ENCODE results near the gene SNX4. TPM values are rescaled to one million over a fixed set of nuclear protein-coding genes. Genes with fewer than 3 reads are reported as not detected.
"Not testable (repeated sequence)": the region's sequence is repeated elsewhere in the genome, so short reads cannot be mapped to it uniquely, and the experiment has no call there.

The SNX4 gene
- 70.2 TPM for polyA plus RNA-seq
- long read RNA-seq, donor 1, transcript SNX4-201 (14 exons, 2,513 nt) = major isoform, 17 of 17 reads
- long read RNA-seq, donor 1, partial matches to known transcripts = 0 of 17 reads
- long read RNA-seq, donor 1, other reads (novel, unspliced or antisense) = 0 of 17 reads
- long read RNA-seq, donor 2, transcript SNX4-201 (14 exons, 2,513 nt) = major isoform, 19 of 25 reads
- long read RNA-seq, donor 2, partial matches to known transcripts = 6 of 25 reads
- long read RNA-seq, donor 2, other reads (novel, unspliced or antisense) = 0 of 25 reads
- long read RNA-seq, donor 3 = 0 reads
- long read RNA-seq, donor 4, partial matches to known transcripts = 0 of 2 reads
- long read RNA-seq, donor 4, other reads (novel, unspliced or antisense) = 0 of 2 reads
- long read RNA-seq, donor 5, transcript SNX4-201 (14 exons, 2,513 nt) = major isoform, 9 of 19 reads
- long read RNA-seq, donor 5, partial matches to known transcripts = 10 of 19 reads
- long read RNA-seq, donor 5, other reads (novel, unspliced or antisense) = 0 of 19 reads
- long read RNA-seq, donor 6, transcript SNX4-201 (14 exons, 2,513 nt) = major isoform, 21 of 33 reads
- long read RNA-seq, donor 6, partial matches to known transcripts = 11 of 33 reads
- long read RNA-seq, donor 6, other reads (novel, unspliced or antisense) = 0 of 33 reads
- long read RNA-seq, donor 7, transcript SNX4-201 (14 exons, 2,513 nt) = major isoform, 7 of 7 reads
- long read RNA-seq, donor 7, partial matches to known transcripts = 0 of 7 reads
- long read RNA-seq, donor 7, other reads (novel, unspliced or antisense) = 0 of 7 reads
- long read RNA-seq, donor 8, transcript SNX4-201 (14 exons, 2,513 nt) = major isoform, 24 of 35 reads
- long read RNA-seq, donor 8, partial matches to known transcripts = 11 of 35 reads
- long read RNA-seq, donor 8, other reads (novel, unspliced or antisense) = 0 of 35 reads
- long read RNA-seq, donor 9, transcript SNX4-201 (14 exons, 2,513 nt) = major isoform, 25 of 42 reads
- long read RNA-seq, donor 9, partial matches to known transcripts = 17 of 42 reads
- long read RNA-seq, donor 9, other reads (novel, unspliced or antisense) = 0 of 42 reads
- long read RNA-seq, donor 10, transcript SNX4-201 (14 exons, 2,513 nt) = major isoform, 28 of 28 reads
- long read RNA-seq, donor 10, partial matches to known transcripts = 0 of 28 reads
- long read RNA-seq, donor 10, other reads (novel, unspliced or antisense) = 0 of 28 reads
- long read RNA-seq, donor 11, transcript SNX4-201 (14 exons, 2,513 nt) = major isoform, 21 of 21 reads
- long read RNA-seq, donor 11, partial matches to known transcripts = 0 of 21 reads
- long read RNA-seq, donor 11, other reads (novel, unspliced or antisense) = 0 of 21 reads

DNA sequence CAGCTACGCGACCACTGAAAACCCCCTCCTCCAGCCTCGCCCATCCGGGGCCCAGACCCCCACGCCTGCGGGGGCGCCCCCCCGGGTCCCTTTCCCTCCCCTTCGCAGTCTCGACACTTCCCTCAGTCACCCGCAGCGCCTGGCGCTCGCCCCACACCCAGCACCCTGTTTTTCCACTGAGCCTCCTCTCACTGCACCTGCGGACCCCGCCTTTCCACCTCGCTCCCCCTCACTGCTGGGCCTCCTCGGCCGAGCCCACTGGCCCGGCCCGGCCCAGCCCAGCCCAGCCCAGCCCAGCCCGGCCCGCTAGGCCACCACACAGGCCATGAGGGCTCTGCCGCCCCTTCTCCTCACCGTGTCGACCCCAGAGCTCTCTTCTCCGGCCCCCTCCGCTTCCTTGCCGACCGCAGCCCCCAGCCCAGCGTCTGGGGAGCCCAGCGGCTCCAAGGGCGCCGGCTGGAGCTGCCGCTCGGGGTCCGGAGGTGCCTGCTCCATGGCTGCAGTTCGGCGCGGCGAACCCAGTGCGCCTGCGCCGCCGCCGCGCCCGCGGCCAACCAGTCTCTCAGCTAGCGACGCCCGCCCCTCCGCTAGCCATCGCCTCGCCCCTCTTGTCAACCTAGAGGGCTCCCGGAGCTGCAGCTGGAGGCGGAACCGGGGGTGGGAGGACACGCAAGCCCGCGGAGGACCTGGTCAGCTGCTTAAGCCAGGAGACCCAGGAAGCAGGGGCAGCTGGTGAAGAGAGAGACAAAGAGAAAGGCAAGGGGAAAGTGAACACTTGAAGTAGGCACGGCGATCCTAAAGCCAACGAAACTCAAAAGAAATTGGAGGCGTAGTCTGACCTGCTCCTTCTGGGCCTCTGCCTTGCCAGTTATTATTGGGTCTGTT lies at the start of gene SNX4:
SNX4 (minus strand) TSS at position 525 of the 885 bp plus-strand sequence; CDS start at position 495, 30 bp downstream.
- Histone ChIP-seq H3K4me3 (ENCODE audit: low read length) (peak within 1 kb of the TSS; percentile 77), H3K4me1 (ENCODE audit: control insufficient read depth, insufficient read depth, low read length) (peaks cover 16% of the 10 kb centered on the region), H3K27ac (ENCODE audit: low read length) (peak within 1 kb of the TSS; percentile 97), H3K36me3 (ENCODE audit: control insufficient read depth, insufficient read depth, low read length) (peaks cover 17% of the 10 kb centered on the region), H3K9me3 (ENCODE audit: control insufficient read depth, low read depth, low read length) (no peaks in the 10 kb centered on the region), H3K27me3 (ENCODE audit: control insufficient read depth, insufficient read depth, low read length) (no peaks in the 10 kb centered on the region)
- WGBS (ENCODE audit: insufficient coverage, low lambda C conversion rate) = 0% methylated on average over 4 of the region's 65 CpGs
- DNase-seq = peak; percentile 92 to 97

DNA sequence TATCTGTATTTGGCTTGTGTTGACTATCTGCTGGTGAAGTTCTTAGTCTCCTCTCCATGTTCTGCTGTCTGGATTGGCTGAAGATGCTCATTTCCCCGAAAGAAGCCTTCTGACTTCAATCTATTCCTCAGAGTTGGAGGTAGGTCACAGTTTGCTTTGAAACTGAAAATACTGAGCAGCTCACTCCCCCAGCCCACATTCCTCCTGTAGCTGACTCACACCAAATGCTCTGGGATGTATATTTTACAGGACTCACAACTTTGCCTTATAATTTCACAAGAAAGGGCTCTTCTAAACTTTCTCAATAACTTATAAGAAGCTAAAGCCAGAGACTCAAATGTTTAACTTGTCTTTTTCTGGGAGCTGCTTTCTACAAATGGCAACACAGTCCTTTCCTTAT lies 36.3 kb upstream of the SNX4 start:
- Histone ChIP-seq H3K4me1 (ENCODE audit: control insufficient read depth, insufficient read depth, low read length) (no peaks in the 10 kb centered on the region), H3K27me3 (ENCODE audit: control insufficient read depth, insufficient read depth, low read length) (no peaks in the 10 kb centered on the region), H3K36me3 (ENCODE audit: control insufficient read depth, insufficient read depth, low read length) (peaks cover 49% of the 10 kb centered on the region), H3K4me3 (ENCODE audit: low read length) (no peak overlapping the region), H3K9me3 (ENCODE audit: control insufficient read depth, low read depth, low read length) (no peaks in the 10 kb centered on the region), H3K27ac (ENCODE audit: low read length) (no peak overlapping the region)
- no CpG with 5 or more reads among the region's 1 CpG for WGBS (ENCODE audit: insufficient coverage, low lambda C conversion rate)
- no peak for DNase-seq

DNA sequence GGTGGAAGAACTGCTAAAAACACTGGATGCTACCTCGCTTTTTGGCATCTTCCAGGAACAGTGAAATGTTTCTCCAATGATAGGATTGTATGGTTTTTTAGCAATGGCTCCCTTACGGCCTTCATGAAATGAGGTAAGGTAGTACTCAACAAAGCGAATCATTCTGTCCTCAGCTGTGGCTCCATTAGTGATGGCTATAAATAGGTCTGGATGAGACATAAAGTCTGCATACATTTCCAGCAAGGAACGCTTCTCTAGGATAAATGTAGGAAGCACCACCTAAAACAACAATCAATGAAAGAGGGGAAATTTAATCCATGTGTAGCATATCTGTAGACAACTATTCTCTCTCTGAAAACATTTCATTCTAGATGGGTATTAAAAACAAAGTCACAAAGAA lies 32.4 kb upstream of the SNX4 start:
- Histone ChIP-seq H3K27me3 (ENCODE audit: control insufficient read depth, insufficient read depth, low read length) (no peaks in the 10 kb centered on the region), H3K4me3 (ENCODE audit: low read length) (no peak overlapping the region), H3K9me3 (ENCODE audit: control insufficient read depth, low read depth, low read length) (no peaks in the 10 kb centered on the region), H3K27ac (ENCODE audit: low read length) (no peak overlapping the region), H3K36me3 (ENCODE audit: control insufficient read depth, insufficient read depth, low read length) (peaks cover 37% of the 10 kb centered on the region), H3K4me1 (ENCODE audit: control insufficient read depth, insufficient read depth, low read length) (no peaks in the 10 kb centered on the region)
- no peak for DNase-seq
- WGBS (ENCODE audit: insufficient coverage, low lambda C conversion rate) = no CpG with 5 or more reads among the region's 4 CpGs

DNA sequence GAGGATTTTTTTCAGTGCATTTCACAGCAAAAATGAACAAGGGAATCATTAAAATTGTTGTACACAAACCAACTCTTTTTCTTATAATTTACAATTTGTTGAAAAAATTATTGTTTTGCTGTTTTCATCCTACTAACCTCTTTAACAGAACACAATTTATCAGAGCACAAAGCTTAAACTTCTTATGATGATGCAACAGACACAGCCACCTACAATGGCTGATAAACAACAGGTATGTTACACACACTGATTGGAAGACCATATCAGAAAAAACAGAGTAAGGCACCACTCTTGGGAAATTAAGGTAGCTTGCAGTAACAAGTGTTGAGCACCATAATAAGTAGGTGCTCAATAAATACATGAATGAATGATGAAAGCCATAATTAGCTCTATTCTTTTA lies 8.9 kb upstream of the SNX4 start:
- Histone ChIP-seq H3K4me1 (ENCODE audit: control insufficient read depth, insufficient read depth, low read length) (no peaks in the 10 kb centered on the region), H3K4me3 (ENCODE audit: low read length) (no peak overlapping the region), H3K9me3 (ENCODE audit: control insufficient read depth, low read depth, low read length) (no peaks in the 10 kb centered on the region), H3K36me3 (ENCODE audit: control insufficient read depth, insufficient read depth, low read length) (peaks cover 28% of the 10 kb centered on the region), H3K27me3 (ENCODE audit: control insufficient read depth, insufficient read depth, low read length) (no peaks in the 10 kb centered on the region), H3K27ac (ENCODE audit: low read length) (no peak overlapping the region)
- DNase-seq = no peak

DNA sequence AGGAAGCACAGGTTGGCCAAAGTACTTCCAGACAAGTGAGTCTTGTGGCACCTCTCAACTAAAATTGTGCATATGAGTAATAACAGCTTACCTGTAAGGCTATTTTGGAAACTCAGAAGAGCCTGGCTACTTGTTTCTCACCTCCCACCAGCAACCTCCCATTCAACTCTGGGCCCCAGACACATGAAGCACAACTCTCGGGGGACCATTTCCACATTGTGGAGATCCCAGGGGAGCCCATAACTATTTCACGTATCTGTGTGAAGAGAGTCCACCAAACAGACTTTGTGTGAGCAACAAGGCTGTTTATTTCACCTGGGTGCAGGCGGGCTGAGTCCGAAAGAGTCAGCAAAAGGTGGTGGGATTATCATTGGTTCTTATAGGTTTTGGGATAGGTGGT lies 5.2 kb upstream of the SNX4 start:
- no peaks in the 10 kb centered on the region for H3K9me3 ChIP-seq (ENCODE audit: control insufficient read depth, low read depth, low read length)
- 100% methylated on average over 2 of the region's 4 CpGs for WGBS (ENCODE audit: insufficient coverage, low lambda C conversion rate)
- H3K27me3 ChIP-seq (ENCODE audit: control insufficient read depth, insufficient read depth, low read length) = no peaks in the 10 kb centered on the region
- no peak for DNase-seq
- H3K4me1 ChIP-seq (ENCODE audit: control insufficient read depth, insufficient read depth, low read length) = peaks cover 8% of the 10 kb centered on the region
- H3K36me3 ChIP-seq (ENCODE audit: control insufficient read depth, insufficient read depth, low read length) = peaks cover 17% of the 10 kb centered on the region
- H3K4me3 ChIP-seq (ENCODE audit: low read length) = no peak overlapping the region
- H3K27ac ChIP-seq (ENCODE audit: low read length) = no peak overlapping the region

DNA sequence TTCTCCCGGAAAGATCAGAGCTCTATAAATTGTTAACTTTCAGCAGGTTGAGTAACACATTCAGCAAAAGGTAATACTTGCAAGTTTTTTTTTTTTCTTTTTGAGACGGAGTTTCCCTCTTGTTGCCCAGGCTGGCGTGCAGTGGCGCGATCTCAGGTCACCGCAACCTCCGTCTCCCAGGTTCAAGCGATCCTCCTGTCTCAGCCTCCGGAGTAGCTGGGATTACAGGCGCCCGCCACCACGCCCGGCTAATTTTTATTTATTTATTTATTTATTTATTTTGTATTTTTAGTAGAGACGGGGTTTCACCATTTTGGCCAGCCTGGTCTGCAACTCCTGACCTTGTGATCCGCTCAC lies 539 bp upstream of the SNX4 start:
- H3K27me3 ChIP-seq (ENCODE audit: control insufficient read depth, insufficient read depth, low read length); H3K9me3 ChIP-seq (ENCODE audit: control insufficient read depth, low read depth, low read length); DNase-seq: not testable (repeated sequence)
- 70% methylated on average over 2 of the region's 15 CpGs for WGBS (ENCODE audit: insufficient coverage, low lambda C conversion rate)
- Histone ChIP-seq H3K4me1 (ENCODE audit: control insufficient read depth, insufficient read depth, low read length) (peaks cover 16% of the 10 kb centered on the region), H3K4me3 (ENCODE audit: low read length) (peak overlapping the region; percentile 77), H3K27ac (ENCODE audit: low read length) (peak overlapping the region; percentile 97), H3K36me3 (ENCODE audit: control insufficient read depth, insufficient read depth, low read length) (peaks cover 11% of the 10 kb centered on the region)

DNA sequence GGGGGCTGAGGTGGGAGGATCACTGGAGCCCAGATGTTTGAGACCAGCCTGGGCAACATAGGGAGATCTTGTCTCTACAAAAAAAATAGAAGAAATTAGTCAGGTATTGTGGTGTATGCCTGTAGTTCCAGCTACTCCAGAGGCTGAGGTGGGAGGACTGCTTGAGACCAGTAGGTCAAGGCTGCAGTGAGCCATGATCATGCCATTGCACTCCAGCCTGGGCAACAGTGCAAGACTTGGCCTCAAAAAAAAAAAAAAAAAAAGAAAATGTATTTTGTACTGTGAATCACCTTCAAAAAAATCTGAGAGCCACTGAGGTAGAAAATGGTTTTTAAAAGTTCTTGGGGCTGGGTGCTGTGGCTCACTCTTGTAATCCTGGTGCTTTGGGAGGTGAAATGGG lies 4.6 kb downstream of the SNX4 start:
- no peaks in the 10 kb centered on the region for H3K9me3 ChIP-seq (ENCODE audit: control insufficient read depth, low read depth, low read length)
- no peak for DNase-seq
- H3K4me1 ChIP-seq (ENCODE audit: control insufficient read depth, insufficient read depth, low read length) = peaks cover 13% of the 10 kb centered on the region
- H3K27me3 ChIP-seq (ENCODE audit: control insufficient read depth, insufficient read depth, low read length) = no peaks in the 10 kb centered on the region
- no peak overlapping the region for H3K27ac ChIP-seq (ENCODE audit: low read length)
- peaks cover 31% of the 10 kb centered on the region for H3K36me3 ChIP-seq (ENCODE audit: control insufficient read depth, insufficient read depth, low read length)
- H3K4me3 ChIP-seq (ENCODE audit: low read length) = no peak overlapping the region

DNA sequence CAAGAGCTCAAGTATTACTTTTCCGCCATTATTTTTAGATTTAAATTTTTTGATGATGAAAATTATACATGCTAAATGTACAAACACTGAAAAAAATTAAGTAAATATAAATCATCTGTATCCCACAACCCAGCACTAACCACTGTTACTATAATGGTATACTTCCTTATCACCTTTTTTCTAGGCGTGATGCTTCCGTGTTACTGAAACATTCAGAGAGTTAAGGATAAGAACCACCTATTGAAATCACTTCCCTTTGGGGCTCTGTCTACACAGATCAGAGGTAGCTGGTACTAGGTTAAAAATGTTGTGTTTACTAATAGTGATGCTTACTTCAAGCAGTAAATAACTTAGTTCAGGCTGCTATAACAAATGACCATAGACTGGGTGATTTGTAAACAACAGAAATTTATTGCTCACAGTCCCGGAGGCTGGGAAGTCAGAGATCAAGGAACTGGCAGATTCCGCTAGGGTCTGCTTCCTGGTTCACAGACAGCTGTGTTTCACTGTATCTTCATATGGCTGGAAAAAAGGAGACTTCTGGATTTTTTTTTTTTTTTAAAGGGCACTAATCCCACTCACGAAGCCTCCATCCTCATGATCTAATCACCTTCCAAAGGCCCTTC lies 6.4 kb downstream of the SNX4 start:
- no CpG with 5 or more reads among the region's 6 CpGs for WGBS (ENCODE audit: insufficient coverage, low lambda C conversion rate)

DNA sequence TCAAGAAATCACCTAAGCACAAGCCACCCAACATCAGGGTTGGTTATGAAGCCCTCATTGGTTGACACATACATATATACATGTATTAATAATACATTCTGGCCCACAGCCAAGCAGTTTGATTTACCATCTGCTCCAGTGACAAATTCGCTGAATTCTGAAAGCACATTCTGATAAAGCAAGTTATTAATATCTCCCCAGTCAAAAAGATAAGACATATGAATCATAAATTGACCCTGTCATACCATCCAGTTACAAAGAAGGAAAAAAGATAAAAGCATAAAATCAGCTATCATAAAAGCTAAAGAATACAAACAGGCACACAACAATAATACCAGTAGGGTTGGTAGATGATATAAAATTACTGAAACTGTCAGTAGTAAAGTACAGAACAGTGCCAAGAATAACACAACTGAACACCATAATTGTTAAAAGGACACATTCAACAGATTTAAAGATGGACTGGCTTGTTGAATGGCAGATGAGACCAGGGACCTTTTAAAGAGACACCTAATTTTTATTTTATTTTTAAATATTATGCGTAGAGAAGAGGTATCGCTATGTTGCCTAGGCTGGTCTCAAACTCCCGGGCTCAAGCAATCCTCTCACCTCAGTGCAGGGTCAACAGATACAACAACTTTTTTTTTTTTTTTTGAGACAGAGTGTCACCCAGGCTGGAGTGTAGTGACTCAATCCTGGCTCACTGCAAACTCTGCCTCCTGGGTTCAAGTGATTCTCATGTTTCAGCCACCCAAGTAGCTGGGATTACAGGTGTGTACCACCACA lies 7.7 kb downstream of the SNX4 start:
- WGBS (ENCODE audit: insufficient coverage, low lambda C conversion rate) = 25% methylated on average over 1 of the region's 4 CpGs
- peaks cover 6% of the 10 kb centered on the region for H3K4me1 ChIP-seq (ENCODE audit: control insufficient read depth, insufficient read depth, low read length)
- DNase-seq = peak in 1 of 2 donors; percentile 50
- H3K27ac ChIP-seq (ENCODE audit: low read length) = no peak overlapping the region
- H3K4me3 ChIP-seq (ENCODE audit: low read length) = no peak overlapping the region
- H3K9me3 ChIP-seq (ENCODE audit: control insufficient read depth, low read depth, low read length) = peaks cover 19% of the 10 kb centered on the region
- no peaks in the 10 kb centered on the region for H3K27me3 ChIP-seq (ENCODE audit: control insufficient read depth, insufficient read depth, low read length)
- H3K36me3 ChIP-seq (ENCODE audit: control insufficient read depth, insufficient read depth, low read length) = peaks cover 36% of the 10 kb centered on the region

More for the DNA sequence above, 6.4 kb downstream of the SNX4 start:
- peaks cover 34% of the 10 kb centered on the region for H3K36me3 ChIP-seq (ENCODE audit: control insufficient read depth, insufficient read depth, low read length)
- peaks cover 10% of the 10 kb centered on the region for H3K9me3 ChIP-seq (ENCODE audit: control insufficient read depth, low read depth, low read length)
- H3K4me1 ChIP-seq (ENCODE audit: control insufficient read depth, insufficient read depth, low read length) = peaks cover 11% of the 10 kb centered on the region
- H3K27ac ChIP-seq (ENCODE audit: low read length) = peak overlapping the region; percentile 22
- DNase-seq = peak in 1 of 2 donors; percentile 41
- no peak overlapping the region for H3K4me3 ChIP-seq (ENCODE audit: low read length)
- no peaks in the 10 kb centered on the region for H3K27me3 ChIP-seq (ENCODE audit: control insufficient read depth, insufficient read depth, low read length)
